T-helper 1 cell treated with Interleukin-12 subunit alpha and Interleukin-12 subunit beta and Interleukin-4 antibody, amounts not matched to agents 30 μg/mL and 1 μg/mL, for 36 hours (primary cell): ENCODE results near the gene PIK3C3.

Experiments
- H3K27ac Mint-ChIP-seq: one replicate; pipeline ENCODE4 v1.8.0; 2021; ENCODE audit warnings: mild to moderate bottlenecking, mixed read lengths
- H3K27me3 Mint-ChIP-seq: one replicate; pipeline ENCODE4 v1.8.0; 2021; ENCODE audit warnings: low read depth, mixed read lengths
- H3K36me3 Mint-ChIP-seq: one replicate; pipeline ENCODE4 v1.8.0; 2021; ENCODE audit warnings: low read depth, mixed read lengths
- H3K4me1 Mint-ChIP-seq: one replicate; pipeline ENCODE4 v1.8.0; 2021; ENCODE audit warnings: low read depth, mixed read lengths
- H3K4me3 Mint-ChIP-seq: one replicate; pipeline ENCODE4 v1.8.0; 2021; ENCODE audit warnings: mild to moderate bottlenecking, moderate library complexity, mixed read lengths
- H3K9me3 Mint-ChIP-seq: one replicate; pipeline ENCODE4 v1.8.0; 2021; ENCODE audit warnings: mixed read lengths

Gene PIK3C3

DNA sequence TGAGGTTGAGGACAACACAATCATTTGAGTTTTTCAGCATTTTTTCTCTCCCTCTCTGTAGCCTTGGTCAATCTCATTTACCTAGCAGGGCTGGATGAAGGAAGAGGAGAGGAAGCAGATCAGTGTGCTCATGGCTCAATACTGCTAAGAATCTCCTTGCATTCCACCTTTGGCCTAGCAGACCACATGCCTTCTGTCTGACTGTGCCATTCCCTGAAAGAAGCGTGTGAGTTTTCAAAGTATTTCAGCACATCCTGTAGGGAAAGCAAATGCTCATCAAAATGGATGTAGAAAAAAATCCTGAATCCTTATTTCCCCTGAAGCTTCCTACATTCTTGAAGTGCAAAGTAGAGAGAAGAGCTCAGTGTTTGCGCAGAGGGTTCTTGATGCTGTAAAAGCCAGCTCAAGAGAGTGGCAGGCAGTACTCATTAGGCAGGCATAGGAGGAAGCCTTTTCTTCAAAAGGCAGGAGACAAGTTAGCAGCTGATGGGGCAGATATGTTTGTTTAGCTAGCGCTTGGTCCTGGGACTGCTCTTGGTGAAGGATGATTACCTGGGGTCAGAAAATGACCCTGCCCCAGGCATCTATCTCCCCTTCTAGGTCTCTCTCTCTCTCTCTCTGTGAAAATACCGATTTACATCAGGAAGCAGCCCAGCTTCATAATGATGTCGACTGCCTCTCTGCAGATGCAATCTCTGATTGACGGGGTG lies 14.4 kb upstream of the PIK3C3 start:
- Mint-ChIP-seq H3K36me3 (no peaks in the 10 kb centered on the region), H3K4me1 (peaks cover 1% of the 10 kb centered on the region), H3K27me3 (peaks cover 22% of the 10 kb centered on the region), H3K9me3 (no peaks in the 10 kb centered on the region), H3K27ac (no peak overlapping the region), H3K4me3 (no peak overlapping the region)

DNA sequence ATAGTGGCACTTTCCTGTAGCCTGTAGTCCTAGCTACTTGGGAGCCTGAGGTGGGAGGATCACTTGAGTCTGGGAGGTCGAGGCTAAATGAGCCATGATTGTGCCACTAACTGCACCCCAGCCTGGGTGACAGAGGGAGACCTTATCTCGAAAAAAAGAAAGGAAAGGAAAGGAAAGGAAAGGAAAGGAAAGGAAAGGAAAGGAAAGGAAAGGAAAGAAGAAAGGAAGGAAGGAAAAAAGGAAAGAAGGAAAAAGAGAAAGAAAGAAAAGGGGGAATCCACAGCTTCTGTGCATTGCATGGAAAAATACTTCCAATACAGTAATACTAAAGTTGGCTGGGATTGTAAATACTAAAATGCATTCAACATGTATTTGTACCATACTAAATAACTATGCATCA lies 12.8 kb upstream of the PIK3C3 start:
- Mint-ChIP-seq H3K9me3 (no peaks in the 10 kb centered on the region), H3K27ac (no peak overlapping the region), H3K36me3 (peaks cover 2% of the 10 kb centered on the region), H3K27me3 (peaks cover 33% of the 10 kb centered on the region), H3K4me1 (peaks cover 1% of the 10 kb centered on the region), H3K4me3 (no peak overlapping the region)

DNA sequence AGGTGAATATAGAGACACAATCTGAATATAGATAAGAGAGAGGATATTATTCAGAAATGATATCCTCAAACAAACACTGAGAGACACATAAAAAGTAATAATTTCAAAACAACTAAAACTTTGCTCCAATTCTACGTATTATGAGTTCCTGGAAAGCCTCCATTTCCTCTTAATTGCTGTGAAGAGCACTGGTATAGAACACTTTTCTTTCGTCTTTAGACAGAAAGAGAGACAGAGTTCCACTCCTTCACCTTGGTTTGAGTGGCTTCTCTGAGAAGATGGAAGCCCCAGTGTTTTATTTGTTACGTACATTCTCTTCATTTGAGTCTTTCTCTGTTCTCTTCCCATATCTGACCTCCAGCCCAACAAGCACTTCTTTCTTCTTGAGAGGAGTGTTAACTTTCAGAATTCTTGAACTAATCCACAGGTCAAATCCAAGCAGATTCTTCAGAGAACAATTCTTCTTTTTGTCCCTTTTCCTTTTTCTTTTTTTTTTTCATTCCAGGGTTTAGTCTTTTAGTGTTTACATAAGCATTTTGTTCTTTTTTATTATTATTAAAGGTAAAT lies 6.4 kb upstream of the PIK3C3 start:
- Mint-ChIP-seq H3K4me3 (peak overlapping the region; percentile 44), H3K36me3 (peaks cover 5% of the 10 kb centered on the region), H3K4me1 (peaks cover 19% of the 10 kb centered on the region), H3K9me3 (no peaks in the 10 kb centered on the region), H3K27me3 (peaks cover 24% of the 10 kb centered on the region), H3K27ac (peak overlapping the region; percentile 90)

DNA sequence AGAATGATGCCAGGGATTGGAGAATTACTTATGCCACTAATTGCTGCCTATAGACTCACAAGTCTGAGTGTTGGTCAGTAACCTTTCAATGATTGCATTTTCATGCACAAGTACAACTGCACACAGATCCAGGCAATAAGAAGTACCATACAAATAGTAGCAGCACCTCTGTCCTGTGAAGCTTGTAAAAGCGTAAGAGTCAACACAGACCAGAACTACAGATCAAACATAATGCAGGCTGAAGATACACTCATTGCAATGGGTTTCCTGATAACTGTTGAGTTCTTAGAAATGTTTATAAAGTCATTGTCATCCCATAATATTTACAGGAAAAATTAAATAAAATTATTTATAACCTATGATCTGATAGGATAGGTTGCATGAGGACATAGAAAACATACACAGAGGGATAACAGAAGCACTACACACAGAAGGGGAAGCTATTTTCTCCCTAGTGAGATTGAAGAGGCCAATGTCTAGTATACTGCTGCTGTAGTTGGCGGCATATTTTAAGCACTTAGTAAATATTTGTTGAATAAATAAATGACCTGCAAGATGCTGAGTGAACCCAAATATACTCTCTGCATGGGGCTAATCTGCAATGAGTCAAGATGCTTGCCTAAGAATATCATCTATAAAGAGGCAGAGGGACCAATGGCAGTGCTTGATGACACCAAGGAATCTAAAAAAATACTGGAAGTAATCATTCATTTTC lies 5.7 kb upstream of the PIK3C3 start:
- Mint-ChIP-seq H3K4me1 (peaks cover 19% of the 10 kb centered on the region), H3K27ac (peak overlapping the region; percentile 90), H3K36me3 (peaks cover 5% of the 10 kb centered on the region), H3K9me3 (no peaks in the 10 kb centered on the region), H3K27me3 (peaks cover 19% of the 10 kb centered on the region), H3K4me3 (peak overlapping the region; percentile 44)

DNA sequence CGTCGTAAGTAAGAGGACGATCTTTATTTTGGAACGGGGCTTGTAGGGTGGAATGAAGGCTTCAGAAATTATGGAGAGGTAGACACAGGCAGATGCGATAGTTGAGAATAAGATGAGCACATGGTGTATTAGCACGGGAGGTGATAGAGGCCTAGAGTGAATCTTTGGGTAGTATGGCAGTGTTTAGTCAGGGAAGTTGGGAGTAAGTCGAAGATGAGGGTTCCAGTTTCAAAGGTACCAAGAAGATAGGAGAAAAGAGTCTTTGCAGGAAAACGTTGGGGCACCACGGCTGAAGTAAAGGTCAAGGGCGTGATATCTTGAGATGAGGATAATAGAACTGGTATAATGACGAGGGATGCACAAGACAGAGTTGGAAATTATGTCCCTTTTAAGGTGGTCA lies 654 bp downstream of the PIK3C3 start:
- H3K4me3 Mint-ChIP-seq, result peak overlapping the region; percentile 100
- peaks cover 22% of the 10 kb centered on the region for H3K36me3 Mint-ChIP-seq
- H3K27me3 Mint-ChIP-seq, result no peaks in the 10 kb centered on the region
- no peaks in the 10 kb centered on the region for H3K9me3 Mint-ChIP-seq
- H3K27ac Mint-ChIP-seq, result peak overlapping the region; percentile 99
- H3K4me1 Mint-ChIP-seq, result peaks cover 26% of the 10 kb centered on the region

DNA sequence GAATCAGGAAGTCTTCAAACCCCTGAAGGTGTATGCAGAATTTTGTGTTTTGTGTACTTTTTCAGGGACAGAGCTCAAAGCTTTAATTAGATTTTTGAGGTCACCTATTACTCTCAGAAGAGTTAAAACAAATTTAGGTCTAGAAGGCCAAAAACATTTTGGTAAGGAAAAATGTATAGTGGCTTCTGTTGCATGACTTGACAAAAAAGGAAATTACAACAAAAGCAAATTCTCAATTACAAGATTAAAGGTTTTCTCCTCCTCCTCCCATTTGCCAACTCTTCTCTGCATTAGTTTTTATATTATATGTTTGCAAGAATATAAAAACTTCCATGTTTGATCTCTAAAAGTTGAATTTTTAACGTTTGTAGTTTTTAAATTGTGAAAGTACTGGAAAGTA lies 4.0 kb downstream of the PIK3C3 start:
- Mint-ChIP-seq H3K4me3 (no peak overlapping the region), H3K27me3 (no peaks in the 10 kb centered on the region), H3K27ac (no peak overlapping the region), H3K9me3 (no peaks in the 10 kb centered on the region), H3K4me1 (peaks cover 28% of the 10 kb centered on the region), H3K36me3 (peaks cover 29% of the 10 kb centered on the region)

DNA sequence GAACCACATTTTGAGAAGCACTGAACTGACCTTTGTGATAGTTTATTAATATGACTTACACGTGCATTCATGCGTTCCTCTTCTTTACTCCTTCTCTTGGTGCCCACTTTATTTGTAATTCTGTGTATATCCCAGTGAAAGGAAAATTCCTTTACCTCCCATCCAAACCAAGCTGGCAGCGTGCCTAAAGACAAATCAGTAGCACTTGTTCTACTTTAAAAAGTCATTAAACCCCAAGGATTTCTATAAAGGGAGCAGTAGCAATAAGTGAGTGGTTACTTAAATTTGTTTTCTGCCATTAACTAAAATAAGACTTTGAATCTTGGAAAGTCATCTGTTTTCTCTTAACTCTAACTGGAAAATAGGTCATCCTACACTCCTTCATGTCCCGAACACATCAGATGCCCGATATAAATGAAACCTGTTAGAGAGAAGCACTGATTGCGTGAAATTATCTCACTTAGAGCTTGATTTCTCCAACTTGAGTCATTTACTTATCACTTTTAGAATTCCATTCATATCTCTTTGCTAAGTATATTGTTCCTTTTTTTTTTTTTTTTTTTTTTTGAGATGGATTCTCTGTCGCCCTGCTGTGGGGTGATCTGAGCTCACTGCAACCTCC lies 10.7 kb downstream of the PIK3C3 start:
- peaks cover 2% of the 10 kb centered on the region for H3K4me1 Mint-ChIP-seq
- no peak overlapping the region for H3K27ac Mint-ChIP-seq
- H3K36me3 Mint-ChIP-seq, result peaks cover 26% of the 10 kb centered on the region
- H3K9me3 Mint-ChIP-seq, result no peaks in the 10 kb centered on the region
- H3K27me3 Mint-ChIP-seq, result no peaks in the 10 kb centered on the region
- H3K4me3 Mint-ChIP-seq, result no peak overlapping the region

DNA sequence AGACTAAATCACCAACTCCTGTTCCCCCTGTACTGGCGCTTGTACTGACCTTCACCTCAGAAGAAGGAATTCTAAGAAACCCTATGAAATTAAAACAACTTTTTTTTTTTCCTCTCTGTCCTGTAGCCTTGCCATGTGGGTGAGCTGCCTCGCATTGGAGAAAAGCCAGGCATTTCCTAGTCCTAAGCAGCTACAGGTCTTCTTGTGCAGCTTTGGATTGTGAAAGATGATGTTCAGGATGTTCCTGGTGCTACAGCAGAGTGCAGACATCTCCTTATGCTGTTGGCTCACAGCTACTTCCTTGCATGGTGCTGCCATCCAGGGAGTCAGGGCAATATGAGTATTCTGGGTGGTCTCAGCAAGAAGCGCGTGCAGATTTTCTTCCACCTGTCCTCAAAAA lies 11.9 kb downstream of the PIK3C3 start:
- Mint-ChIP-seq H3K36me3 (peaks cover 26% of the 10 kb centered on the region), H3K4me3 (no peak overlapping the region), H3K27ac (no peak overlapping the region), H3K4me1 (peaks cover 2% of the 10 kb centered on the region), H3K9me3 (no peaks in the 10 kb centered on the region), H3K27me3 (no peaks in the 10 kb centered on the region)

DNA sequence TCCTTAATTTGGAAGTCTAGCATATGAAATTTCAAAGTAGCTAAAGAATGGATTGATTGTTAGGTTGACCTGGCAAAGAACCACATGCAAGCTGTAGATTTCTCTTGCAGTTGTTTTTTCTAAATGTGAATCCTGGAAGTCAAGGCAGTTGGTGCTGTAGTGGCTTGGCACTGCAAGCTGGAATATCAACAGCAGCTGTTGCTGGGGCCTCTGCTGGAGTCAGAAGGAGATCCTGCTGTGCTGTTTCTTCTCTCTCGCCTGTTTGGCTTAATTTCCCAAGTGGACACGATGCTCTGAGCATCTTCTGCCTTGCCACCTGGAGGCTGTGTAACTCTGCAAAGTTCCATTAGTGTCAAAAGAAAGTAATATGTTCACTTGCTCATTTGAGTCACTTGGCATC lies 12.6 kb downstream of the PIK3C3 start:
- Mint-ChIP-seq H3K36me3 (peaks cover 22% of the 10 kb centered on the region), H3K9me3 (no peaks in the 10 kb centered on the region), H3K4me1 (peaks cover 6% of the 10 kb centered on the region), H3K4me3 (no peak overlapping the region), H3K27me3 (no peaks in the 10 kb centered on the region), H3K27ac (no peak overlapping the region)

DNA sequence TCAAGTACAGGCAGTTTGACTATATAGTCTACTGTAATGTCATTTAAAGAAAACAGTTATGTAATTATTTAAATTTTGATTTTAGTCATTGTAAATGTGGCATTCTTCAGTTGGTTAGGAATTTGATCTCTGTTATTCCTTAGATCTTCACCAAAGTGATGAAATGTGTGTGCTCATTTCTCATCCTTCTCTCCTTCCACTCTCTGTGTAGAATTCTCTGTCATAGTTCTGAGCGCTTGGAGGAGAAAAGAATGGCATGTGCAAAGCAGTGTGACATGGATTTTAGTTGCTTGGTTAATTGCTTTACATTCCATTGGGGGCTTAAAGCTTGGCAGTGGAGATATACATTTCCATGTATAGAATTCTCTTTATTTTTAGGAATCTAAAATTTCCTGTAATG lies 14.8 kb downstream of the PIK3C3 start:
- no peak overlapping the region for H3K27ac Mint-ChIP-seq
- peaks cover 22% of the 10 kb centered on the region for H3K36me3 Mint-ChIP-seq
- no peaks in the 10 kb centered on the region for H3K27me3 Mint-ChIP-seq
- H3K9me3 Mint-ChIP-seq, result no peaks in the 10 kb centered on the region
- peaks cover 16% of the 10 kb centered on the region for H3K4me1 Mint-ChIP-seq
- no peak overlapping the region for H3K4me3 Mint-ChIP-seq

DNA sequence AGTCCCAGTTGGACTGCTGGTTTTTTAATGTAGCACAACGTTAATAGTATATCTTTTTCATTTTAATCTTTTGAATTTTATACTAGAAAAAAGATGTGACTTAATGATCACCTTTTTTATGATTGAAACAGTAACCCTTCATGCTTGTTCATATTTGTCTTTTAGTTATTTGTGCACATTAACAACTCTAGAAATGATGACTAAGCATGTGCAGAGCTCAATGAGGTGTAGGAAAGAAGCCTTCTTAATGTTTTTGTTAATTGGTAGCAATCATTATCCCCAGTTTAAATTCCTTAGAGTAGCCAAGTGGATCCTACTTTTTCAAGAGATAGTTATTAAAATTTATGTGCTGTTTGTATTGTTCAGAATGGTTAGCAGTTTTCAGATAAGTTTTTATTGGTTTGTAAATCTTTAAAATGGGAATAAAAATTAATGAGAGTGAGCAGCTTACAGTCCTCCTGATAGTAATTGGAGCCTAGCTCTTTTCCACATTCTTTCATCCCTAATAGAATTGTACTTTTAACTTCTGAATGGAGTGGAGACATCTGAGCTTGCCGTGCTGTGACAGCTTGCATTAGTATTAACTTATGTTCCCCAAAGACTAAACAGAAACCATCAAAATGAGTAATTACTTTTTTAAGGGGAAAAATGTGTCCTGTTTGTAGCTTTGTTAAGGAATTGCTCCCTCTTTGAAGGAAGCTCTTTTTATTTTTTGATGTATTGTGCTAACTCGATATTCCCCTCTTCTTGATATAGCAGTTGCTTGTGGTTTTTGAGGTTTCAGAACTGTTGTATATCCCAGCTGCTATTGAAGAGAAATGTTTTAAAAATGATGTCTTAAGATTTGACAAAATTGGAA lies 17.3 kb downstream of the PIK3C3 start:
- H3K27ac Mint-ChIP-seq, result no peak overlapping the region
- H3K4me1 Mint-ChIP-seq, result peaks cover 26% of the 10 kb centered on the region
- peaks cover 20% of the 10 kb centered on the region for H3K36me3 Mint-ChIP-seq

DNA sequence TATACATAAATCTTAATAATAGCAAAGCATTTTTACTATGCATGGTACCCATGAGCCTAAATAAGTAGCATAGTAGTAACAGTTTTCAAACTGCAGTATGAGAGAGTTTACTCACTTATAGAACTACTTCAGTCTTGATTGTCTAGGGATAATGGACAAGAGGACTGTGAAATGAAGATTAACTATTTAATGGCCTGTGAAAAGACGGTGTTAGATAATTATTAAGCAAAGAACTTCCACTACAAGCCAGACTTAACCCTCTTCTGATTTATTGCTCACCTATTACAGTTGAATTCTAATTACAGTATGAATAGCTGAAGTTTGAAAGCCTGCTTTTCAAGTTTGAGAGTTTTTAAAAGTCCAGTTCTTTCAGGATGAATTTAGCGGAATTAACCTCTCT lies 18.9 kb downstream of the PIK3C3 start:
- H3K9me3 Mint-ChIP-seq, result no peaks in the 10 kb centered on the region
- no peaks in the 10 kb centered on the region for H3K27me3 Mint-ChIP-seq
- H3K4me1 Mint-ChIP-seq, result peaks cover 26% of the 10 kb centered on the region
- peaks cover 16% of the 10 kb centered on the region for H3K36me3 Mint-ChIP-seq
- H3K27ac Mint-ChIP-seq, result no peak overlapping the region
- H3K4me3 Mint-ChIP-seq, result no peak overlapping the region

More for the DNA sequence above, 17.3 kb downstream of the PIK3C3 start:
- no peaks in the 10 kb centered on the region for H3K9me3 Mint-ChIP-seq
- H3K4me3 Mint-ChIP-seq, result no peak overlapping the region
- no peaks in the 10 kb centered on the region for H3K27me3 Mint-ChIP-seq

DNA sequence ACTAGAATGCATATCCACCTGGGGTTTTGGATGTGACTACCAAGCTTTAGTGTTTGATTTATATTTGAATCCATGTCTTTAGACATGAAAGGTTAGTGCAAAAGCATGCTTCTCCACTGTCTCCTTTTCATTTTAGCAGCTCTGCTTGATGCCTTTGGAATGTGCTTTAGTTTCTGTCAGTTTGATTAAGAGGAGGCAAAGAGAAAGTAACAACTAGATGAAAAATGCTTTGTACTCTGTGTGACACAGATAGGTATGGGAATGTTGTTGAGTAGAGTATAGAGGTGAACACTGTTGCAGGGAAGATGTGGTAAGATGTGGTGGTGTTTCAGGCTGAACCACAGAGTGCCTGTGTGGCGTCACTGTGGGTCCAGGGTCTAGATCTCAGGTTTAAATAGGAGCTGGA lies 19.8 kb downstream of the PIK3C3 start:
- no peaks in the 10 kb centered on the region for H3K27me3 Mint-ChIP-seq
- H3K4me3 Mint-ChIP-seq, result no peak overlapping the region
- no peak overlapping the region for H3K27ac Mint-ChIP-seq
- peaks cover 16% of the 10 kb centered on the region for H3K36me3 Mint-ChIP-seq
- H3K9me3 Mint-ChIP-seq, result no peaks in the 10 kb centered on the region
- H3K4me1 Mint-ChIP-seq, result peaks cover 26% of the 10 kb centered on the region

DNA sequence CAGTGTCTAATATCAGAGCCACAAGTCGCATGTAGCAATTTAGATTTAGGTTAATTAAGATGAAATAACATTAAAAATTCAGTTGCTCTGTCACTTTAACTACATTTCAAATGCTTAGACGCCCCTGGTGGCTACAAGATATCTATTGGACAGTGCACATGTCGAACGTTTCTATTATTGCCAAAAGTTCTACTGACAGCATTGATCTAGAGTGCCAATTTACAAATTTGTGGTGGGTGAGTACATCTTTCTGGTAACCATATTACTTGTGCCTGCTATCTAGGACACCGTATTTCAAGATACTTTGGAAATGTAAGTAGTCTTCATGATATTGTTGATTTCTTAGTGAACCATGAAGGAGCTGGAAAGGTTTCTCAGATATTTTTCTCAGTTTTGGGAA lies 20.2 kb downstream of the PIK3C3 start:
- Mint-ChIP-seq H3K9me3 (no peaks in the 10 kb centered on the region), H3K27ac (no peak overlapping the region), H3K27me3 (no peaks in the 10 kb centered on the region), H3K4me1 (peaks cover 26% of the 10 kb centered on the region), H3K4me3 (no peak overlapping the region), H3K36me3 (peaks cover 11% of the 10 kb centered on the region)
